ENCODE results near the gene PAQR8.
"Not testable (repeated sequence)": the region's sequence is repeated elsewhere in the genome, so short reads cannot be mapped to it uniquely, and the experiment has no call there.

The PAQR8 gene

GRCh38 chr6:52411911-52412310 lies 50.0 kb downstream of the PAQR8 start:
- no peak for DNase-seq (ENCODE audit: low spot score)

DNA sequence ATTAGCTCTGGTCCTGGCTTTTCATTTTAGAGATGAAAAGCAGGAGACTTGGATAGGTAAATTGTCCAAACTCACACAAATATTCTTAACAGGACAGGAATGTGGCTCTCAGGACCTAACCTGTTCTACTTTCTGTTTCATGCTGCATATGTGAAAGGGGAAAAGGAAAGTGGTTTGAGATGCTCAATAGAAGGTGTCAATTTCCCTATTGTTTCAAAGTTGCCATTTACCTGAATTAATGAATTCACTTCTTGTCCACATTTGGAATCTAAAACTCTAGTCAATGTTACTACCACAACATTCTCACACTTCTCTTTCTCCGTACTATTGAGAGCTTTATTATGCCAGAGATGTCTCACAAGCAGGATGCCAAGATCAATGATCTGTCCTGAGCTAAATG lies 53.4 kb downstream of the PAQR8 start:
- no peak for DNase-seq (ENCODE audit: low spot score)

DNA sequence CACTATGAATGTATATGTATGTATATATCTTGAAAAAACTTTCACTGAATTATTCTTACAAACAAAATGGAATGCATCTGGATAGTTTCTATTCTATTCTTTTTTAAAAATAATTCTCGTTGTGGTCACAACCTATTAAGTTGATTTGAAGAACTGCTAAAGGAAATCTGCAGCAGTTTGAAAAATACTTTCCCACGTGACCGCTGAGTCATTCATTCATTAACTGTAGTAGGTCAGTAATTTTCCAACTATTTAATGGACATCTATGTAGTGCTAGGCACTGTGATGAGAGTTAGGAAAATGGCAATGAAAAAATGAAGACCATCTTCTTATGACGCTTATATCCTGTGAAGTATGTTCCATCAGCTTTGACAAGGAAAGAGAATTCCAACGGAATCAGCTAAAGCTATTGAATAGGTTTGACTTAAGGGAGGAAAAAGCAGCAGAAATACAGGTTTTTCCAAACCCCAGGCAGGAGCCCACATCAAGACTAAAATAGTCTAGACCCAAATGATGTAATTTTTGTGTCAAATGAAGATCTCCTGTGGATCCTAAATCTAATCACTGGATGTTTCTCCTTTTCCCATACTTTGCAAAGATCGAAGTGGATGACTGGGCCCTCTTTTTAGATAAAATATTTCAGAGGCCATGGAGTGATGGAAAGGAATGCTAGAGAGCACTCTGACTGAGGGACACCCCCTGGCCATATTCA lies 54.1 kb downstream of the PAQR8 start:
- no peak for DNase-seq (ENCODE audit: low spot score)

DNA sequence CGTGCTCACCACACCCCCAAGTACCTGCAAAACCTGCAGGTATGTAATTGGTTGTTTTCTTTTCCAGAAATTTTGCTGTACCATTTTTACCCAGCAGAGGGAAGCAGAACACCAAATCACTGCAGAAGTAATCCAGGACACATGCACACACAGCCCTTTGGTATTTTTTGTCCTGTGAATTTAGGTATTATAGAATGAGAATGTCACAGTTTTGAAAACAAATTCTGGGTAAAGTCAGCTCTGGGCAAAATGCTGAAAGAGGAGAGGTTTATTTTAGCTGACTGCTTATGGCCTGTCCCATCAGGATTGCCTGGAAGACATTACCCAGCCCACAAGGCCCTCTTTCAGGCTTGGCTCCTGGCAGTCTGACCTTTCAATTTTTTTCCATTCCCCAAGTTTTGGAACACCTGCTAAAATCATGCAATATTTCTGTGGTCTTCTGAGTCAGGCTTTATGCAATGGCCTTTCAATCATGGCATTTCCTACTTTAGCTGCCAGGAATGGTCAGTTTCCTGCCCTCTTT lies 54.7 kb downstream of the PAQR8 start:
- peak; percentile 78 for DNase-seq (ENCODE audit: low spot score)

- no peak for DNase-seq (ENCODE audit: low spot score)
Measured at GRCh38 chr6:52417675-52418111, 55.7 kb downstream of the PAQR8 start.

GRCh38 chr6:52418606-52419005 lies 56.7 kb downstream of the PAQR8 start:
- DNase-seq (ENCODE audit: low spot score), result no peak

DNA sequence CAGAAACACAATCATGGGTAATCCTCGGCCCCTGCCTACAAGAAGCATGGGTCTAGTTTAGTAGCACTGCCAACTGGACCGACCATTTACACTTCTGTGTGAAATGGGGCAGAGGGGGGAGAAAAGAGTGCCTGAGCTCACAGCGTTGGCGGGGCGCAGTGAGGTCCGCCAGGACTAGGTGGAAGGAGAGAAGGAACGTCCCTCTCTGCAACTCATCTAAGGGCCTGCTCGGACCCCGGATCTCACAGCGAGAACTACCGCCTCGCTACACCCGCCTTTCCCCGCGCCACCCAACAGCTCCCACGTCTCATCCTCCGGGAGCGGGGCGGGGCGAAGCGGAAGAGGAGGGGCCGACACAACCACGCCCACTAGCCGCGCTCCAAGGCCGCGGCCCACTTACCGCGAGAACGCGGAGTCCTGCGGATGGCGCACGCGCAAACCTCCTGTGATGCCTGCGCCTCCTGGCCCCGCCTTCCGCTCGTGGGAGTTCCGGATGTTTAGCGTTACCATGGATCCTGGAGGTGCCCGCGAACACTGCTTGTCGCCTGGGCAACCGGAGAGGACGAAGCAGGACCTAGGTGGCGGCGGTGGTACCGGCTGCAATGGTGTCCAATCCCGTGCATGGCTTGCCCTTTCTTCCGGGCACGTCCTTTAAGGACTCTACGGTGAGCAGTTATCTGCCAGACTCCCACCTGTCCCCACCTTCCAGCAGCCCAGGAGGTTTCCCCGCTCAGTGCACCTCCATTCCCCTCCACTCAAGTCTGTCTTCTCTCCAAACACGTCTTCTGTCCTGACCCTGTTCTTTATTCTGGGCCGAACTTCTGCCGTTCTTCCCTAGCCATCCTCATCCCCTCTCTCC lies 58.1 kb downstream of the PAQR8 start, which contains the start of gene EFHC1:
Gene EFHC1 (plus strand): TSS at position 534 of the 859 bp plus-strand sequence. CDS start 69 bp downstream, at position 603.
- peak; percentile 97 for DNase-seq (ENCODE audit: low spot score)

- DNase-seq (ENCODE audit: low spot score), result no peak
Measured at GRCh38 chr6:52420668-52421358, 58.9 kb downstream of the PAQR8 start.

DNA sequence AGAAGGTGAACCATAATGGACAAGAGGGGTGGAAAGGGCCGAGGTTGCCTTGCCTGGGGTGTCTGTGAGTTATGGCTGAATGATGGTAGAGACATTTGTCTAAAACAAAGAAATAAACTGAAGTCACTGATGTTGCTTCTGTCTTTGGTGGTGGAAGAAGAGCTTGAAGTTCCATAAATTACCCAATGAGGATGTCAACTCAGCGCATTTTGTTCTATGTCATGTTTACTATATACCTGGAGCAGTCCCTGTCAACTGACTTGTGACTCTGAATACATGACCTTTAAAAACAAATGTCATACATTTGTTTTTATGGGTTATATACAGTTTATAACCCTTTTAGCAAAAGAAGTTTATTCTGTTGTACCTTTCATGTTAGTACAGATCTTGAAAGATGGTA lies 60.2 kb downstream of the PAQR8 start:
- no peak for DNase-seq (ENCODE audit: low spot score)

GRCh38 chr6:52423448-52423847 lies 61.5 kb downstream of the PAQR8 start:
- no peak for DNase-seq (ENCODE audit: low spot score)

- no peak for DNase-seq (ENCODE audit: low spot score)
Measured at GRCh38 chr6:52423971-52424381, 62.0 kb downstream of the PAQR8 start.

DNA sequence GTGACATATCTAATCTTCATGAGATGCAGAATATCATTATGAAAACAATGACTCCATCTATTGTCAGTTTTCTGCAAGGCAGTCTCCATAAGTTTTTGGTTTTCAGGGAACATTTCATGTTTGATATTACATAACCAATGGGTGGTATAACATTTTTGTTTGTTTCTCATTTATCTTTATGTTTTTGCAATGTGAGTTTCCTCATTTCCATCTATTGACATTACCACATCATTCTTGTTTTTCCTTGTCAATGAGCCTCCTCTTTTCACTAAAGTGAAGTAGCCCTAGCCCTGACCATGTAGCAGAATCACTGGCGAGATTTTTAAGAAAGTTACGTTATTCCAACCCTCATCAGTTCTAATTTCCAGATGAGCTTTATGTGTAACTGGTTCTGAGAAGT lies 62.6 kb downstream of the PAQR8 start:
- no peak for DNase-seq (ENCODE audit: low spot score)

GRCh38 chr6:52426667-52427066 lies 64.7 kb downstream of the PAQR8 start:
- no peak for DNase-seq (ENCODE audit: low spot score)

GRCh38 chr6:52433294-52433693 lies 71.3 kb downstream of the PAQR8 start:
- not testable (repeated sequence) for DNase-seq (ENCODE audit: low spot score)

- no peak for DNase-seq (ENCODE audit: low spot score)
Measured at GRCh38 chr6:52435345-52435744, 73.4 kb downstream of the PAQR8 start.

DNA sequence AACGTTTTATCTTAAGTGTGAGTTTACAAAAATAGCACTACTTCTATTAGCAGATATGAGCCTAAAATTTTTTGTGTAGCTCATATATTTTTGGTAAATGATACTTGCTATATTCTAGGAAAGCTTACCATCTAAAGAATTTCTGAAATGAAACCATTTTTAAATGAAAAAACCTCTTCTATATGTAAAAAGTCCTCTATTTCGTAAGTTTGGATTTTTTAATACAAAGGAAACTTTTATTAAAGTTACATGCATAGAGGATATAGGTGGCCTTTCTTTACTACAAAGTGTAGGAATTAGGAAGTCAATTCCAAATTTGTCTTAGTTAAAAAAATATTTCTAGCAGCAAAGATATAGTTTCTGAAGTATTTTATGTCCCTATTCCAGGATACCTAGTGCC lies 77.0 kb downstream of the PAQR8 start:
- no peak for DNase-seq (ENCODE audit: low spot score)

DNA sequence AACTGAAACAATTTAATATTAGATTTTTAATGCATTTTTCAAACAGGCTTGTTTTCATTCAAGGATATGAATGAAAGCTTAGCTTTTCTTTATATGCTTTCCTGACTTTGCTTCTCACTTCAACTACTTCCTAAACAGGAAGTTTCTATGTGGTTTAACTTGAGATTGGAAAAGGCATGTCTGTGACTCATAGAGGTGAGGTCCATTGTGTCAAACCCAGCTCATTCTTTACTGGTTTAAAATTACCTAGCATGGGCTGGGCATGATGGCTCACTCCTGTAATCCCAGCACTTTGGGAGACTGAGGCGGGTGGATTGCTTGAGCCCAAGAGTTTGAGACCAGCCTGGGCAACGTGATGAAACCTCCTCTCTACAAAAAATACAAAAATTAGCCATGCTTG lies 92.6 kb downstream of the PAQR8 start:
- no peak for DNase-seq (ENCODE audit: low spot score)

DNA sequence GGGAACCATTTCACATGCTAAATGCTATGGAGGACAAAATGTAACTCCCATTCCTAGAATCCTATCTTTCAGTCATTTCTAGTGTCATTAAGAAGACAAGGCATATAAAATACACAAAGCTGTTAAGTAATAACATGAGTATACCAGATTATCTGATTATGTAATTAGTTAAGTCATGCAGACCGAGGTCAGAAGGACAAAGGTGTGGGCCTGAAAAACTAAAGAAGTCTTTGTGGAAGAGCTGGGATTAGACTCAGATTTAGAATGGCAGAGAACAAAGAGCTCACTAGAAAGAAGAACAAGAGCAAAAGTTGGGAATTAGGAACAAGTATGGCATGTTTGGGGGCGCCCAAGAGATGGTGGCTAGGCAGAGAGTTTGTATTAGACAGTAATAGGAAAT lies 95.1 kb downstream of the PAQR8 start:
- DNase-seq (ENCODE audit: low spot score), result no peak
